Measurements from ENCODE around the gene DCTN1. TPM values are rescaled to one million over a fixed set of nuclear protein-coding genes. Genes with fewer than 3 reads are reported as not detected.

DCTN1 gene
- polyA plus RNA-seq, 1 of the 3 experiments (the other 2 are of a cell fraction) = 91.1 TPM

GRCh38 chr2:74327199-74327598 is 52.9 kb downstream of the DCTN1 start (continued):
- no peak for TF ChIP-seq NRF1 (IDR thresholded peaks at IDR 0.05; ENCODE audit: low read depth, low read length)

GRCh38 chr2:74325815-74326214 is 54.3 kb downstream of the DCTN1 start:
- no peak overlapping the region for H2AFZ ChIP-seq (ENCODE audit: low read depth)
- H3K9me2 ChIP-seq = no peaks in the 10 kb centered on the region
- H3K9ac ChIP-seq = no peak overlapping the region
- ChIA-PET CTCF (interaction anchor here (1.0 to 5.2 kb wide), 3 partner anchors 9 to 76 kb away, joined by 3 to 63 read pairs (median 16); no protein-coding TSS in a partner anchor), POLR2A (no interaction called here)
- no peak overlapping the region for H3K27ac ChIP-seq (ENCODE audit: low read depth in 2 of 2, low read length in 1 of 2)
- no peak for DNase-seq
- H4K20me1 ChIP-seq (ENCODE audit: insufficient read depth) = no peaks in the 10 kb centered on the region
- no peaks in the 10 kb centered on the region for H3F3A ChIP-seq (replicated peaks; ENCODE audit: insufficient read depth)
- H3K27me3 ChIP-seq (ENCODE audit: insufficient read depth) = no peaks in the 10 kb centered on the region
- H3K4me1 ChIP-seq (ENCODE audit: control insufficient read depth in 1 of 2, insufficient read depth in 2 of 2, low read depth in 1 of 2, low read length in 1 of 2) = no peaks in the 10 kb centered on the region
- H3K4me3 ChIP-seq (ENCODE audit: low read depth in 2 of 2, low read length in 1 of 2) = no peak overlapping the region
- TF ChIP-seq RCOR1 (IDR thresholded peaks at IDR 0.05; ENCODE audit: low read length) (no peak), USF2 (IDR thresholded peaks at IDR 0.05; ENCODE audit: borderline replicate concordance, low read depth, low read length) (no peak), RFX5 (IDR thresholded peaks at IDR 0.05; ENCODE audit: low read length) (no peak), NRF1 (IDR thresholded peaks at IDR 0.05; ENCODE audit: low read depth, low read length) (no peak), MAX (IDR thresholded peaks at IDR 0.05; ENCODE audit: low read depth) (no peak), RXRA (IDR thresholded peaks at IDR 0.05; ENCODE audit: borderline replicate concordance, low read depth) (no peak), SMC3 (IDR thresholded peaks at IDR 0.05; ENCODE audit: low read depth, low read length) (no peak), TAF1 (IDR thresholded peaks at IDR 0.05; ENCODE audit: borderline replicate concordance, low read depth, low read length) (no peak), SIN3A (IDR thresholded peaks at IDR 0.05; ENCODE audit: borderline replicate concordance, low read depth, low read length) (no peak), POLR2AphosphoS5 (IDR thresholded peaks at IDR 0.05; ENCODE audit: low read depth, low read length) (no peak), EP300 (IDR thresholded peaks at IDR 0.05; ENCODE audit: borderline replicate concordance in 1 of 2, low read depth in 1 of 2, low read length in 1 of 2) (no peak), GABPA (IDR thresholded peaks at IDR 0.05; ENCODE audit: low read depth) (no peak), JUND (IDR thresholded peaks at IDR 0.05) (no peak), TEAD4 (IDR thresholded peaks at IDR 0.05; ENCODE audit: borderline replicate concordance, insufficient read depth) (no peak), CHD2 (IDR thresholded peaks at IDR 0.05; ENCODE audit: low read length, partially characterized antibody) (no peak), FOSL2 (IDR thresholded peaks at IDR 0.05; ENCODE audit: borderline replicate concordance, low read depth) (no peak), ELF1 (IDR thresholded peaks at IDR 0.05) (no peak), TCF12 (IDR thresholded peaks at IDR 0.05) (no peak), NFIC (IDR thresholded peaks at IDR 0.05; ENCODE audit: borderline replicate concordance) (no peak), GATA2 (CRISPR knock-in tag; IDR thresholded peaks at IDR 0.05) (no peak)
- no peaks in the 10 kb centered on the region for H3K36me3 ChIP-seq (replicated peaks in 1 of 2; ENCODE audit: control insufficient read depth in 1 of 2, insufficient read depth in 2 of 2, low read length in 1 of 2)
- WGBS (ENCODE audit: low lambda C conversion rate) = 65% methylated on average over 2 of the region's 2 CpGs
- no peaks in the 10 kb centered on the region for H3K9me3 ChIP-seq
- H3K79me2 ChIP-seq (ENCODE audit: insufficient read depth) = no peaks in the 10 kb centered on the region
- no peak overlapping the region for H3K4me2 ChIP-seq
